HG02938 (cell line): ENCODE measurements around the gene YWHAH.

ENCODE experiments used
- ATAC-seq: cut with Tn5 transposase; IDR thresholded peaks from one replicate; pipeline ENCODE4 v1.9.1; 2021; ENCODE audit warnings: mild to moderate bottlenecking, moderate library complexity; ENCODE audit not compliant: unreplicated experiment

YWHAH gene

DNA sequence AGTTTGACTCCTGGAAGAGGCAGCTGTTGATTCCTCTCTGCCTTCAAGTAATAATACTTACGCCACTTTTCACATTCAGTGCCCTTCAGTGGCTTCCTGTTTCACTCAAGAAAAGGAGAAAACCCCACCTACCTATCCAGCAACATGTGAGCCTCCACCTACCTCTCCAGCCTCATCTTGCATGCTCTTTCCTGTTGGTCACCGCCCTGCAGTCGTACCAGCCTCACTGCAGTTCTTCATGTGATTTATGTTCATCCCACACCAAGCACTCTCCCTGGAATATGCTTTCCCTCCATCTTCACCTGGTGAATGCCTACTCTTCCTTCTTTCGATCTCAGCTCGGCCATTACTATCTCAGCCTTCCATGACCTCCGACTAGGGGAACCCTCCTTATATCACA, 21.8 kb upstream of the YWHAH start:
- no peak for ATAC-seq

DNA sequence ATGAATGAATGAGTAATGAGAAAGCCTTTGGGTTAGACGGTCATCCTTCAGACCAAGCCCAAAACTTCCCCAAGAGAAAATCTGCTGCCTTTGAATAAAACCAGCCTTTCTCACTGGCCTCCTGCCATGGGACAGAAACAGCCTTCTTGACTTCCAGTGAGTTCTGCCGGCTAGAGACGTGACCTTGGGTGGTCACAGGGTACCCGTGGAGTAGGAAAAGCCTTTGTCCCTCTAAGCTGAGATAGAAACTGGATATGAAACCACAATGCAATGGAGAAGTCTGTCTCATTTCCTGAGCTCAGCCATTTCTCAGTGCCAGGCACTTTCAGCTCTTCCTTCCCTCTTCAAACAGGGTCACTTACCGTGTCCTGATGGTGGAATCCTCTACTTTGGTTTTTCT, 21.2 kb upstream of the YWHAH start:
- no peak for ATAC-seq

DNA sequence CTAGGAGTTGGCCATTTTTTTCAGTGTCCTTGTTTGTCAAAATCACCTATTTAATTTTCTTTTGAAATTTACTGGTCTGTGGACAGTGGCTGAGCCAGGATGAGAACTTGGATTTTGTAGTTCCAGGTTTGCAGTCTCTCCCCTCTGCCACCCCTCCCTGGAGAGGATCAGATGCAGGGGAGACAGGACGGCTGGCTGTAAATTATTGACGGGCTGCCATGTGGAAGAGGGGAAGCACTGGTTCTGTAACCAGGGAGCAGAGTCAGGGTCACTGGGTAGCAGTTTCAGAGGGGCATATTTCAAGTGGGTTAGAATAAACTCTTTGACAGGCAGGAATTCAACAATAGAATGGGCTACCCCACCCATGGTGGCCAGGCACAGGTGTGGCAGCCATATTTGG, 20.6 kb upstream of the YWHAH start:
- ATAC-seq = no peak

DNA sequence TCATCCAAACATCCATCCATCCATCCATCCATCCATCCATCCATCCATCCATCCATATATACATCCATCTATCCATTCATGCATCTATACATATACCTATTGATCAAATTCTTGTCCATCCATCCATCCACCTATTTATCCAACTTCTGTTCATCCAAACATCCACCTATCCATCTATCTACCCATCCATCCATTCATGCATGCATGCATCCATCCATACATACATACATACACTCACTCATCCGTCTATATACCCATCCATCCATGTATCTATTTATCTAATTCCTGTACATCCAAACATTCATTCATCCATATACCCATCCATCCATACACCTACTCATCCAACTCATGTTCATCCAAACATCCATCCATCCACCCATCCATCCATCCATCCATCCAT, 19.3 kb upstream of the YWHAH start:
- ATAC-seq = no peak

- ATAC-seq = no peak
Observed at GRCh38 chr22:31926024-31926423, 18.3 kb upstream of the YWHAH start.

DNA sequence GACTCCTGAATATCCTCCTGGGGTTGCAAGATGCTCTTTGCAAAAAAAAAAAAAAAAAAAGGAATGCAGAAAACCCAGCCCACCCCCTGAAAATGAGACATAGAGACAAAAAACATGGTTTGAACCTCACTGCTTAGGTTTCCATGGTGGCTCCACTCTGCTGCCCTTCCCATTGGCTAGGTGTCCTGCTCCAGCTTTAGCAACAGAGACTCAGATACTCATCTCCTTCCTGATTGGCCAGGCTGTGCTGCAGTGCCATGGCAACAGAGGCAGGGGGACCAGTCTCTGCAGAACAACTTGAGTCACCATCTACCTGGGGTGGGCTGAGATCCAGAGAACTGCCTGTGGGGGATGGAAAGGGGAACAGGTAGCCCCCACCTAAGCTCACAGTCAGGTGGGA, 17.4 kb upstream of the YWHAH start:
- ATAC-seq = no peak

GRCh38 chr22:31927562-31927961, 16.8 kb upstream of the YWHAH start:
- ATAC-seq = no peak

- ATAC-seq = no peak
Observed at GRCh38 chr22:31929167-31929930, 15.0 kb upstream of the YWHAH start.

DNA sequence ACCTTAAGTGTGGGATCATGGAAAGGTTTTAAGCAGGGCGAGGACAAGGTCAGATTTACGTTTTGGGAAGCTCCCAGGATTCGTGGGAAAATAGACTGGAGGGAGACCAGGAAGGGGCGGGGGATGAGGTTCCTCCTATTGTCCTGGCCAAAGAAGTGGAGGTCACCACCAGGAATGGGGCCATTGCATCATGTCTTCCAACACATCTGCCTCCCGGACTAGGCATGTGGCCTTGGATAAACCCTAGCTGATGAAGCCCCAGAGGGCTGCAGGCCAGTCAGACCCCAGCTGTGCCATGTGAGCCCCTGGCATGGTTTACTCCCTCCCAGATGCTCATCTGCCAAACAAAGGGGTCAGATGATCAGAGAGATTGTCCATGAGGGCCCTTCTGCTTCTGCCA, 11.5 kb upstream of the YWHAH start:
- ATAC-seq = no peak

DNA sequence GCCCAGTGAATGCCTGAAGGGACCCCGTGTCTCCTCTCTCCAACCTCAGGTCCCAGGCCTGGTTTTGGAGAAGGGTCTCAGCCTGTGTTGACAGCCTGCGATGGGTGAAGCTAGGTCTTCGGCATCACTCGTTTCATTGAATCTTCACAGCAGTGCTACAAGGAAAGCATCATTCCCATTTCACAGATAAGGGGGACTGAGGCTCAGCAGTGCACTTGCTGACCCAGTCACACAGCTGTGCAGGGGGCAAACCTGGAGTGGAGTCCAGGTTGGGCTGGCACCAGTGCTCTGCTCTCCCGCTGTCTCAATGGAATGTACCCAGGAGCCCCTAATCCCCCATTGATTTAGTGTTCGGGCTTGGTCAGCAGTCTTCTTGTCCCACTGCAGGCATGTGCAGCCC, 10.9 kb upstream of the YWHAH start:
- ATAC-seq = no peak

- ATAC-seq = no peak
Observed at GRCh38 chr22:31933816-31934482, 10.4 kb upstream of the YWHAH start.

DNA sequence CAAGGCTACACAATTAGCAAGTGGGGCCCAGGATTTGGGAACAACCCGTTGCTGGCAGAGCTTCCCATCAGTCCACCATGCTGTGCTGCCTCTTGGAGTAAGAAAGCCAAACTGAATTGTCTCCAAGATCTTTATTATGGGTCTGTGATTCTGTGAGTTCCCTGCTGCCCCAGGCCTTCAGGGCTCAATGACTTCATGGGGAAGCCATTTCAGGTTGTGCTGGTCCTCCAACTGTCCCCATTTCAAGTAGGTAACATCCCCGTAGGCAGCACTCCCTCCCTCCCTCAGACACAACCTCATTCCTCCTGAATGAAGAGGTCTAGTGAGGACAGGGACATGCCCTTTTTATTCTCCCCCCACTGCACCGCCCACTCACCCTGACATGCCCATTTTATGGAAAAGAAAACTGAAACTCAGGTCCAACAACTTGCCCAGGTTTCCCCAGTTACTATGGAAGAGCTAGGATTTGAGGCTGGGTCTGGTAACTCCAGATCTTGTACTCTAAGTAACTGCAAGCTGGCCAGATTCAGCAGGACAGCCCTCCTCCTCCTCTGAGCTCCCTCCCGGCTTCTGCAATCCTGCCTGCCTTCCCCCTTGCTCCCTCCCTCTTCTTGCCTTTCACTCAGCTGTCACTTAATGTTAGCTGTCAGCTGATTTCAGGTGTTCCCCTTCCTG, 8.2 kb upstream of the YWHAH start:
- no peak for ATAC-seq

GRCh38 chr22:31937341-31937740, 7.0 kb upstream of the YWHAH start:
- no peak for ATAC-seq

- ATAC-seq = no peak
Observed at GRCh38 chr22:31938296-31938695, 6.0 kb upstream of the YWHAH start.

GRCh38 chr22:31940506-31940905, 3.8 kb upstream of the YWHAH start:
- no peak for ATAC-seq

- ATAC-seq = no peak
Observed at GRCh38 chr22:31942091-31942490, 2.2 kb upstream of the YWHAH start.

GRCh38 chr22:31943206-31943977, 943 bp upstream of the YWHAH start:
- no peak for ATAC-seq

- ATAC-seq = peak; percentile 17
Observed at GRCh38 chr22:31944700-31945442, 536 bp downstream of the YWHAH start.

- no peak for ATAC-seq
Observed at GRCh38 chr22:31945443-31945855, 1.1 kb downstream of the YWHAH start.

- ATAC-seq = no peak
Observed at GRCh38 chr22:31945971-31946680, 1.8 kb downstream of the YWHAH start.
